Transverse colon (tissue), 4 donors: Measurements from ENCODE around the gene UQCR11. TPM values are rescaled to one million over a fixed set of nuclear protein-coding genes. Genes with fewer than 3 reads are reported as not detected.

Source experiments
- DNase-seq: peaks from one replicate; pipeline ENCODE4 v3.0.0-alpha.2; 2019
- H3K27ac ChIP-seq, 4 donors: fragments of 200-600 bp; sonication (generic); 2 replicates each; pipeline ENCODE4 v1.5.1; 2016 to 2018; ENCODE audit warnings: inconsistent platforms in 4 of 4
- H3K27me3 ChIP-seq: fragments of 200-600 bp; sonication (generic); 2 replicates; pipeline ENCODE4 v1.5.1; 2017; ENCODE audit warnings: inconsistent platforms
- H3K36me3 ChIP-seq, 4 donors: fragments of 200-600 bp; sonication (generic); 2 replicates each; pipeline ENCODE4 v1.5.1; 2017 to 2019; ENCODE audit warnings: inconsistent platforms in 4 of 4
- H3K4me1 ChIP-seq, 4 donors: fragments of 200-600 bp; sonication (generic); 2 replicates each; pipeline ENCODE4 v1.5.1; 2017 to 2020; ENCODE audit warnings: inconsistent platforms in 4 of 4
- H3K4me3 ChIP-seq, 4 donors: fragments of 200-600 bp; sonication (generic); 1 replicate in 1 of 4; 2 replicates in 3 of 4; pipeline versions ENCODE4 v1.5.1 to v1.6.1; 2017 to 2019; ENCODE audit warnings: inconsistent platforms in 4 of 4
- H3K9me3 ChIP-seq, 2 donors: fragments of 200-600 bp; sonication (generic); 2 replicates each; pipeline ENCODE4 v1.5.1; 2017 to 2019; ENCODE audit warnings: inconsistent platforms in 2 of 2
- CTCF ChIP-seq, 5 experiments: fragments of 200-600 bp in 3 of 5; fragments of 450-650 bp in 2 of 5; sonication (generic) in 3 of 5; IDR thresholded peaks; 1 replicate in 2 of 5; 2 replicates in 3 of 5; pipeline ENCODE4 v1.5.1; 2016 to 2017; ENCODE audit warnings: antibody characterized with exemption in 5 of 5, inconsistent platforms in 3 of 5, mild to moderate bottlenecking in 2 of 5, moderate library complexity in 1 of 5
- EP300 ChIP-seq: sonication (generic); formaldehyde crosslinking; IDR thresholded peaks from one replicate; pipeline ENCODE4 v1.6.1; 2017; ENCODE audit warnings: antibody characterized with exemption, low read depth
- POLR2A ChIP-seq: fragments of 450-650 bp; IDR thresholded peaks from one replicate; pipeline ENCODE4 v1.6.1; 2016; ENCODE audit warnings: antibody characterized with exemption, mild to moderate bottlenecking, moderate library complexity
- POLR2AphosphoS5 ChIP-seq, 3 donors: sonication (generic); formaldehyde crosslinking; IDR thresholded peaks; one replicate each; pipeline ENCODE4 v1.6.1; 2016; ENCODE audit warnings: antibody characterized with exemption in 3 of 3
- WGBS, 2 donors: methylation state at CpG; one replicate each; pipeline ENCODE4 v1.1.5; 2018; ENCODE audit warnings: low coverage in 1 of 2; 5-methylcytosine and 5-hydroxymethylcytosine counted together
- in situ Hi-C, 4 donors: fragments of 200-750 bp; cut with MboI; loops; one replicate each; pipeline versions ENCODE4 v1.15.0 to v1.15.1; 2017; ENCODE audit warnings: low sequenced_read_pairs in 3 of 4, low pct_ligation_motif_present in 1 of 4, low pct_unique_long_range_greater_than_20kb in 1 of 4
- intact Hi-C: fragments of 100-400 bp; cut with DNase I; formaldehyde crosslinking; loops from one replicate; pipeline ENCODE4 v1.15.1; 2023; ENCODE audit warnings: low total_unique reads
- total RNA-seq, 4 donors: library from RNA; depleted of rRNA; stranded (reverse); fragments of >200 nt; gene quantifications; one replicate each; pipeline ENCODE4 v1.1.0, GENCODE V29; 2016

Gene UQCR11
- total RNA-seq, 4 donors from 2014 or later = 19.9 to 120 (median 60.8) TPM

- Histone ChIP-seq H3K4me1 (peaks cover 0 to 7% (median 2%) of the 10 kb centered on the region in 4 donors), H3K4me3 (no peak overlapping the region), H3K27me3 (no peaks in the 10 kb centered on the region), H3K9me3 (no peaks in the 10 kb centered on the region), H3K27ac (no peak overlapping the region), H3K36me3 (peaks cover 0 to 23% (median 9%) of the 10 kb centered on the region in 4 donors)
- no peak for TF ChIP-seq POLR2A
- no peak for TF ChIP-seq POLR2AphosphoS5 (IDR thresholded peaks at IDR 0.05)
- TF ChIP-seq CTCF (IDR thresholded peaks at IDR 0.05) = no peak
- TF ChIP-seq EP300 = no peak
- WGBS, 2 donors = 90% methylated on average over 13 of the region's 13 CpGs; no CpG with 5 or more reads in 1 of the 2 donors
- intact Hi-C loops = no loop called here
- in situ Hi-C loops = no loop called here
- DNase-seq = no peak
These were observed 20.1 kb downstream of the UQCR11 start for GRCh38 chr19:1585243-1585580.

- intact Hi-C loops (no loop called here), in situ Hi-C loops (no loop called here)
- Histone ChIP-seq H3K4me1 (peaks cover 0 to 2% (median 0%) of the 10 kb centered on the region in 4 donors), H3K27me3 (no peaks in the 10 kb centered on the region), H3K4me3 (no peak overlapping the region), H3K27ac (no peak overlapping the region), H3K36me3 (peaks cover 0 to 27% (median 10%) of the 10 kb centered on the region in 4 donors), H3K9me3 (no peaks in the 10 kb centered on the region)
- WGBS, 2 donors = 94 to 95% methylated on average over 7 to 80 of the region's 87 CpGs
- TF ChIP-seq POLR2AphosphoS5 (IDR thresholded peaks at IDR 0.05) (no peak), EP300 (no peak), POLR2A (no peak), CTCF (IDR thresholded peaks at IDR 0.05) (no peak)
- no peak for DNase-seq
These were observed 20.6 kb downstream of the UQCR11 start for GRCh38 chr19:1584500-1585242.

- intact Hi-C loops = no loop called here
- H3K27me3 ChIP-seq = no peaks in the 10 kb centered on the region
- no peaks in the 10 kb centered on the region for H3K9me3 ChIP-seq
- in situ Hi-C loops = no loop called here
- peaks cover 0 to 28% (median 13%) of the 10 kb centered on the region in 4 donors for H3K36me3 ChIP-seq
- H3K4me1 ChIP-seq = no peaks in the 10 kb centered on the region
- DNase-seq = no peak
- 75% methylated on average over 5 of the region's 9 CpGs; no CpG with 5 or more reads in 1 of the 2 donors for WGBS, 2 donors
- no peak overlapping the region for H3K4me3 ChIP-seq
- no peak overlapping the region for H3K27ac ChIP-seq
- TF ChIP-seq POLR2A = no peak
- no peak for TF ChIP-seq CTCF (IDR thresholded peaks at IDR 0.05)
- no peak for TF ChIP-seq POLR2AphosphoS5 (IDR thresholded peaks at IDR 0.05)
- no peak for TF ChIP-seq EP300
These were observed 23.1 kb downstream of the UQCR11 start for GRCh38 chr19:1582201-1582600.

GRCh38 chr19:1580957-1581356, 24.3 kb downstream of the UQCR11 start:
- 94% methylated on average over 19 of the region's 22 CpGs; no CpG with 5 or more reads in 1 of the 2 donors for WGBS, 2 donors
- intact Hi-C loops (loop anchor here (1.0 kb wide), 1 partner anchor 103 kb away; no protein-coding TSS in a partner anchor), in situ Hi-C loops (no loop called here)
- Histone ChIP-seq H3K4me1 (no peaks in the 10 kb centered on the region), H3K27me3 (no peaks in the 10 kb centered on the region), H3K4me3 (no peak overlapping the region), H3K9me3 (no peaks in the 10 kb centered on the region), H3K36me3 (peaks cover 0 to 29% (median 13%) of the 10 kb centered on the region in 4 donors), H3K27ac (no peak overlapping the region)
- no peak for DNase-seq
- TF ChIP-seq CTCF (IDR thresholded peaks at IDR 0.05) (no peak), EP300 (no peak), POLR2AphosphoS5 (IDR thresholded peaks at IDR 0.05) (no peak), POLR2A (no peak)
